Right atrium auricular region (tissue), 2 donors: ENCODE results near the gene TWF2. TPM values are rescaled to one million over a fixed set of nuclear protein-coding genes. Genes with fewer than 3 reads are reported as not detected.

Experiments used
- DNase-seq: peaks from one replicate; pipeline ENCODE4 v3.0.0-alpha.2; 2019; ENCODE audit warnings: low spot score
- H3K27ac ChIP-seq, 2 donors: fragments of 200-600 bp; sonication (generic); 1 replicate in 1 of 2; 2 replicates in 1 of 2; pipeline ENCODE4 v1.5.1; 2016 to 2019
- H3K27me3 ChIP-seq, 2 donors: fragments of 200-600 bp; sonication (generic); one replicate each; pipeline versions ENCODE4 v1.5.1 to v1.6.0; 2017 to 2019
- H3K36me3 ChIP-seq: fragments of 200-600 bp; sonication (generic); one replicate; pipeline ENCODE4 v1.5.1; 2016
- H3K4me1 ChIP-seq, 2 donors: fragments of 200-600 bp; sonication (generic); one replicate each; pipeline versions ENCODE4 v1.5.1 to v1.6.0; 2017 to 2019
- H3K4me3 ChIP-seq, 2 donors: fragments of 200-600 bp; sonication (generic); 1 replicate in 1 of 2; 2 replicates in 1 of 2; pipeline ENCODE4 v1.5.1; 2017 to 2019; ENCODE audit warnings: mild to moderate bottlenecking in 1 of 2, moderate library complexity in 1 of 2
- H3K9me3 ChIP-seq, 2 donors: fragments of 200-600 bp; sonication (generic); one replicate each; pipeline ENCODE4 v1.5.1; 2019
- total RNA-seq, 2 donors: library from RNA; depleted of rRNA; stranded (reverse); fragments of >200 nt; gene quantifications; one replicate each; pipeline ENCODE4 v1.1.0, GENCODE V29; 2016
- TF ChIP-seq, protein P1 (sequence below), 2 donors: fragments of 200-600 bp; sonication (generic); IDR thresholded peaks; one replicate each; pipeline ENCODE4 v1.5.1; 2019; ENCODE audit warnings: antibody characterized with exemption in 2 of 2

The TWF2 gene
- total RNA-seq, 2 donors from 2014 or later, result 54.4 to 58.6 TPM

DNA sequence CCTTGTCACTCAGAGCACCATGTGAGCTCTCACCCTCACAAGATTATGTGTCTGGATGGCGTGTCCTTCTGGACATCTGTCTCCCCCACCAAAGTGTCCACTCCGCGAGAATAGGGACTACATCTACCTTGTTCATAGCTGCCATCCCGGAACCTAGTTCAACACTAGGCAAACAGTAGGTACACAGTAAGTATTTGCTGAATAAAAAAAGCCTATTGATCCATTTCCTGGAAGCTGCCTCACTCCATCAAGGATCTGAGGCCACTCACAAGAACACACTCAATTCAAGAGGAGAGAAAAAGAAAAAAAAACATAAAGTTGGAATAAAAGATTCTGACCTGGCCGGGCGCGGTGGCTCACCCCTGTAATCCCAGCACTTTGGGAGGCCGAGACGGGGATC lies 52.2 kb downstream of the TWF2 start:
- H3K4me3 ChIP-seq, result no peak overlapping the region
- H3K9me3 ChIP-seq, result no peaks in the 10 kb centered on the region
- H3K27me3 ChIP-seq, result no peaks in the 10 kb centered on the region
- peaks cover 0 to 20% of the 10 kb centered on the region in 2 donors for H3K4me1 ChIP-seq
- TF ChIP-seq, protein P1, sequence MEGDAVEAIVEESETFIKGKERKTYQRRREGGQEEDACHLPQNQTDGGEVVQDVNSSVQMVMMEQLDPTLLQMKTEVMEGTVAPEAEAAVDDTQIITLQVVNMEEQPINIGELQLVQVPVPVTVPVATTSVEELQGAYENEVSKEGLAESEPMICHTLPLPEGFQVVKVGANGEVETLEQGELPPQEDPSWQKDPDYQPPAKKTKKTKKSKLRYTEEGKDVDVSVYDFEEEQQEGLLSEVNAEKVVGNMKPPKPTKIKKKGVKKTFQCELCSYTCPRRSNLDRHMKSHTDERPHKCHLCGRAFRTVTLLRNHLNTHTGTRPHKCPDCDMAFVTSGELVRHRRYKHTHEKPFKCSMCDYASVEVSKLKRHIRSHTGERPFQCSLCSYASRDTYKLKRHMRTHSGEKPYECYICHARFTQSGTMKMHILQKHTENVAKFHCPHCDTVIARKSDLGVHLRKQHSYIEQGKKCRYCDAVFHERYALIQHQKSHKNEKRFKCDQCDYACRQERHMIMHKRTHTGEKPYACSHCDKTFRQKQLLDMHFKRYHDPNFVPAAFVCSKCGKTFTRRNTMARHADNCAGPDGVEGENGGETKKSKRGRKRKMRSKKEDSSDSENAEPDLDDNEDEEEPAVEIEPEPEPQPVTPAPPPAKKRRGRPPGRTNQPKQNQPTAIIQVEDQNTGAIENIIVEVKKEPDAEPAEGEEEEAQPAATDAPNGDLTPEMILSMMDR (IDR thresholded peaks at IDR 0.05), result no peak
- no peak overlapping the region for H3K27ac ChIP-seq
- H3K36me3 ChIP-seq, result no peaks in the 10 kb centered on the region
- DNase-seq, result no peak

DNA sequence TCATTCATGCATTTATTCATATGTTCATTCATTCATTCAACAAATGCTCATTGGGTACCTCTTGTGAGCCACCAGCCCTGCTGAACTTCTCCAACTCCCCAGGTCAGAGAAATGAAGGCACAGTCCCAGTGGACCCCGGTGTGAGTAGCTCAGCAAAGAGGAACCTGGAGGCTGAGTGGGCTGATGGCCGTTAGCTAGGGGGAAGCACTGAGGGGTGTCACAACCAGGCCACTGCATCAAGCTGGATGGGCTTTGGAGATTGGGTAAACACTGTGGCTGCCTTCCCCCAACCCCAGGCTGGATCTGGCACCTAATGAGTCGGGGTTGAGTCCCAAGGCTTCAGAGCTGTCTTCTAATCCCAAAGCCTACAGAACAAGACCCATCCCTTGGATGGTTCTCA lies 53.1 kb downstream of the TWF2 start:
- peaks cover 0 to 16% of the 10 kb centered on the region in 2 donors for H3K4me1 ChIP-seq
- H3K27me3 ChIP-seq, result no peaks in the 10 kb centered on the region
- TF ChIP-seq, protein P1 (IDR thresholded peaks at IDR 0.05), result no peak
- no peak overlapping the region for H3K27ac ChIP-seq
- no peaks in the 10 kb centered on the region for H3K9me3 ChIP-seq
- no peak overlapping the region for H3K4me3 ChIP-seq
- DNase-seq, result no peak
- no peaks in the 10 kb centered on the region for H3K36me3 ChIP-seq

DNA sequence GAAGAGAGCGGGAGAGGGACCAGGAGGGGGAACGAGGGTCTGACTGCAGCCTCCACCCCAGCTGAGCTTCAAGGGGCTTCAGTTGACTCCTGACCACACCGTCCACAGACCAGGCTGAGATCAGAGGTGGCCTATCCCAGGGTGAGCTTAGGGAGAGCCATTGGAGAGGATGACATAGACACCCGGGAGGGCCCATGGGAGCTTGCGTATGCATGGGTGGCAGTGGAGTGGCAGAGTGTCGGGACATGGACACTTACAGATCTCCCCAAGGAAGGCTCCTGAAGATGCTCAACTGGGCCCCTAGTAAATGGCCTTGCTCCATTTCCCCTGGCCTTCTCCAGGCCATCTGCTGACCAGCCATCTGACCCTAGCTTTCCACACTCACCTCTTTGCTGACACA lies 53.6 kb downstream of the TWF2 start:
- no peak for DNase-seq
- Histone ChIP-seq H3K27me3 (no peaks in the 10 kb centered on the region), H3K9me3 (no peaks in the 10 kb centered on the region), H3K36me3 (no peaks in the 10 kb centered on the region), H3K4me1 (peaks cover 0 to 11% of the 10 kb centered on the region in 2 donors), H3K27ac (no peak overlapping the region), H3K4me3 (no peak overlapping the region)
- TF ChIP-seq, protein P1 (IDR thresholded peaks at IDR 0.05), result no peak

DNA sequence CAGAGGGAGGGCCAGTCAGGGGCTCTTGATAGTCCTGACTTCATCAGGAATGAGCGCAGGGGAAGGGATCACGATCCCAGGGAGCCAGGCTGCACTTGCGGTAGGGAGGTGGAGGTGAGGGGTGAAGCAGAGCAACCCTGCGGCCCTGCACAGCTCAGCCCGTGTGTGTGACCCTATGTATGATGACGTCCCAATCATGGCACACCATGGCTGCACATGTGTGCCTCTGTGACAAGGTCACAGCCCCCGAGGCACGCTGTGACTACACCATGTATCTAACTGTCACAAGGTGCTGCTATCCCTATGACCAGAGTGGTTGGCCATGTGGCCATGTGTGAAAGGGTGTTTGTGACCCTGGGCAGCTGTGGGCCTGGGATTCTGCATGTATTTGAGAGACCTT lies 54.3 kb downstream of the TWF2 start:
- no peaks in the 10 kb centered on the region for H3K27me3 ChIP-seq
- no peaks in the 10 kb centered on the region for H3K36me3 ChIP-seq
- no peak for DNase-seq
- H3K9me3 ChIP-seq, result no peaks in the 10 kb centered on the region
- H3K27ac ChIP-seq, result peak overlapping the region; percentile 19 to 47
- H3K4me1 ChIP-seq, result peaks cover 0 to 5% of the 10 kb centered on the region in 2 donors
- H3K4me3 ChIP-seq, result no peak overlapping the region
- TF ChIP-seq, protein P1 (IDR thresholded peaks at IDR 0.05), result no peak

DNA sequence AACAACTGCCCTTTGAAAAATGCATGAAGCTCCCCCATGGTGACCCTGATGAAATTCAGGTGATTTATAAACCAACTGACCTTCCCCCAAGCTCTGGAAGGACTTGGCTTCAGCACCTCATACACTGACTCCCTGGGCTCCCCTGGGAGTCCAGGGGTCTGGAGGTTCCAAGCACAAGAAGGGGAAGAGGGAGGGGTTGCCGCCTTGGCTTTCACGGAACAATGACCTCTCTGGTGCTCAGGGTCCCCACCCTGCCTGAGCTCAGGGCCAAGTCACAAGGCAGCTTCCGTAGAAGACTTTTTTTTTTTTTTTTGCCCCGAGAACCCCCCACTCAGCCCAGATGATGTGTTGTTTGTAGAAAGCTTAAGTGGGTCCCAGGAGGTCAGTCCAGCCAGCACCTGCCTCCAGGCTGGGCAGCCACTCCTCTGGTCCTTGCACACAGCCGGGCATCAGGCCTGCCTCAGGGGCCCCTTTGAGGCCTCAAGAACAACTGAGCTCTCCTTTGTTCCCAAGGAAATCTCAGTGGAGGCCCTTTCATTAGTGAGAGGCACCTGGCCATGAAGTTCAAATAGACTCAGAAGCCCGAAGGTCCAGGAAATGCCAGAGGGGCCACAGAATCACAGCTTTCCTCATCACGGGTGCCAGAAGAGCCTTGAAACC lies 55.0 kb downstream of the TWF2 start:
- peak overlapping the region; percentile 19 to 47 for H3K27ac ChIP-seq
- H3K4me1 ChIP-seq, result no peaks in the 10 kb centered on the region
- no peaks in the 10 kb centered on the region for H3K27me3 ChIP-seq
- DNase-seq, result no peak
- H3K9me3 ChIP-seq, result no peaks in the 10 kb centered on the region
- no peaks in the 10 kb centered on the region for H3K36me3 ChIP-seq
- TF ChIP-seq, protein P1 (IDR thresholded peaks at IDR 0.05), result no peak
- H3K4me3 ChIP-seq, result no peak overlapping the region

DNA sequence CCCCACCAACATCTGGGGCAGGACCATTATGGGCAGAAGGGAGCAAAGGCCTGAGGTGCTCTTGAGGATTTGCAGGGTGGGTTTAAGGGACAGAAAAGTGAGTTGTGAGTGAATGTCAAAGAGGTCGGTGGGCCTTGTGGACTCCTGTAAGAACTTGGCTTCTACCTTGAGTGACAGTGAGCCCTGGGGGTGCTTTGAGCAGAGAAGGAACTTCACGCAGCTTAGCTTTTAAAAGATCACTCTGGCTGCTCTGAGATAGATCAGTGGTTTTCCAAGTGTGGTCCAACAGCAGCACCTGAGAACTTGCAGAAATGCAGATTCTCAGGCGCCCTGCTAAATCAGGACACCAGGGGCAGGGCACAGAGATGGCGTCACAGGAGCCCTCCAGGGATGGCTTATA lies 56.3 kb downstream of the TWF2 start:
- H3K4me3 ChIP-seq, result no peak overlapping the region
- TF ChIP-seq, protein P1 (IDR thresholded peaks at IDR 0.05), result no peak
- no peak for DNase-seq
- no peaks in the 10 kb centered on the region for H3K36me3 ChIP-seq
- no peaks in the 10 kb centered on the region for H3K27me3 ChIP-seq
- H3K27ac ChIP-seq, result no peak overlapping the region
- H3K4me1 ChIP-seq, result no peaks in the 10 kb centered on the region
- no peaks in the 10 kb centered on the region for H3K9me3 ChIP-seq
